ENCODE results near the gene MRGPRE. TPM values are rescaled to one million over a fixed set of nuclear protein-coding genes. Genes with fewer than 3 reads are reported as not detected.

MRGPRE gene
- total RNA-seq, 1 donor from 2014 or later = not detected

DNA sequence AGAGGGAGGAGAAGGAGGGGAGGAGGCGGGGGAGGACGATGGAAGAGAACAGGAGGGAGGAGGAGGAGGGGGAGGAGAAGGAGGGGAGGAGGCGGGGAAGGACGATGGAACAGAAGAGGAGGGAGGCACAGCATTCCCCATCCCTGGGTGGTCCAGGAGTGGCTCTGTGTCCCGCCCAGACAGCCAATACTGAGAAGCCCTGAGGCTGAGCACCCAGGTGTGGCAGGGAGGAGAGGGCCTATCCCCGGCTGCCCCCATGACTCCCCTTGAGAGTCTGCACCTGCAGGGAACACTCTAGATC lies 717 bp downstream of the MRGPRE start:
- H3K4me3 Mint-ChIP-seq (ENCODE audit: unreplicated experiment) = no peak overlapping the region
- no peaks in the 10 kb centered on the region for H3K36me3 Mint-ChIP-seq (ENCODE audit: unreplicated experiment)
- H3K27me3 Mint-ChIP-seq (ENCODE audit: unreplicated experiment) = peaks cover 31% of the 10 kb centered on the region
- no peaks in the 10 kb centered on the region for H3K4me1 Mint-ChIP-seq (ENCODE audit: unreplicated experiment)
- TF ChIP-seq, protein P1, sequence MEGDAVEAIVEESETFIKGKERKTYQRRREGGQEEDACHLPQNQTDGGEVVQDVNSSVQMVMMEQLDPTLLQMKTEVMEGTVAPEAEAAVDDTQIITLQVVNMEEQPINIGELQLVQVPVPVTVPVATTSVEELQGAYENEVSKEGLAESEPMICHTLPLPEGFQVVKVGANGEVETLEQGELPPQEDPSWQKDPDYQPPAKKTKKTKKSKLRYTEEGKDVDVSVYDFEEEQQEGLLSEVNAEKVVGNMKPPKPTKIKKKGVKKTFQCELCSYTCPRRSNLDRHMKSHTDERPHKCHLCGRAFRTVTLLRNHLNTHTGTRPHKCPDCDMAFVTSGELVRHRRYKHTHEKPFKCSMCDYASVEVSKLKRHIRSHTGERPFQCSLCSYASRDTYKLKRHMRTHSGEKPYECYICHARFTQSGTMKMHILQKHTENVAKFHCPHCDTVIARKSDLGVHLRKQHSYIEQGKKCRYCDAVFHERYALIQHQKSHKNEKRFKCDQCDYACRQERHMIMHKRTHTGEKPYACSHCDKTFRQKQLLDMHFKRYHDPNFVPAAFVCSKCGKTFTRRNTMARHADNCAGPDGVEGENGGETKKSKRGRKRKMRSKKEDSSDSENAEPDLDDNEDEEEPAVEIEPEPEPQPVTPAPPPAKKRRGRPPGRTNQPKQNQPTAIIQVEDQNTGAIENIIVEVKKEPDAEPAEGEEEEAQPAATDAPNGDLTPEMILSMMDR (IDR thresholded peaks at IDR 0.05) = no peak
- H3K27ac Mint-ChIP-seq (ENCODE audit: unreplicated experiment) = no peak overlapping the region
- DNase-seq (ENCODE audit: extremely low spot score, unreplicated experiment) = no peak
- no peaks in the 10 kb centered on the region for H3K9me3 Mint-ChIP-seq (ENCODE audit: unreplicated experiment)

DNA sequence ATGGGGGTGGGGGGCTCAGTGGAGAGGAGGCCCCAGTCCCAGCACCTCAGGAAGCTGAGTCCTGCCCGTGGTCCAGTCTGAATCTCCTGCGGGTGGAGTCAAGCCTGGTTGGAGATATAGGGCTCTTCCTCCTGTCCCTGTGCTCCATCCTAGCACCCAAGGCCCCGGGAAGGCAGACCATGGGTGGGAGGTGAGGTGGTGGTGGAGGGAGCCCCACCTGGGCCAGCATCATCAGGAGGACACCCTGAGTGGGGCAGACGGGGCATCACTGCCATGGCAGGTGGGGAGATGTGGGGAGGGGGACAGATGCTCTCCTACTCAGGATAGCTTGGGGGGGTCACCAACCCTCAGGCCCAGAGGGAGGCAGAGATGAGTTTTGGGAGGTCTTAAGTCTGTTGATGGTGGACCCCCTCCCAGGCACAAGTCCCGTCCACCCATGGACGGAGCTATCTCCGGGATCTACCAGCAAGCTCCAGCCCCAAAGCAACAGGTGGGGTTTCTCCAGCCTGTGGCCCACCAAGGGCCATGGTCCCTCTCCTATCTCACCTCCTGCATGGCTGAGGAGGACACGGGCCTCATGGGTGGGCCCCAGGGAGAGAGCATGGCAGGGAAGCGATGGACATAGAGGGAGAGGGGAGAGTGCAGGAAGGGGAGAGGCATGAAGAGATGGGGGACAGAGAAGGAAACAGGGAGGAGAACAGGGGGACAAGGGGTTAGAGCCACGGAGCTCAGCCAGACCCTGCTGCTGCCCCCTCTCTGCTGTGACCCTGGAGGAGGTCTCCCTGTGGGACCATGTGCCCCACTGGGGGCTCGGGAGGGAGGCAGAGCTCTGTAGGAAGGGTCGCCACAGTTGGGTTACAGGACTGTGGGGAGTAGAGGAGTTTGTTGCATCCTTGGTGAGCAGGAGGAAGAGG lies 1.3 kb downstream of the MRGPRE start:
- peaks cover 28% of the 10 kb centered on the region for H3K27me3 Mint-ChIP-seq (ENCODE audit: unreplicated experiment)
- H3K9me3 Mint-ChIP-seq (ENCODE audit: unreplicated experiment) = no peaks in the 10 kb centered on the region
- H3K36me3 Mint-ChIP-seq (ENCODE audit: unreplicated experiment) = no peaks in the 10 kb centered on the region
- DNase-seq (ENCODE audit: extremely low spot score, unreplicated experiment) = peak; percentile 63
- H3K4me1 Mint-ChIP-seq (ENCODE audit: unreplicated experiment) = no peaks in the 10 kb centered on the region
- H3K4me3 Mint-ChIP-seq (ENCODE audit: unreplicated experiment) = no peak overlapping the region
- TF ChIP-seq, protein P1 (IDR thresholded peaks at IDR 0.05) = no peak
- H3K27ac Mint-ChIP-seq (ENCODE audit: unreplicated experiment) = no peak overlapping the region

DNA sequence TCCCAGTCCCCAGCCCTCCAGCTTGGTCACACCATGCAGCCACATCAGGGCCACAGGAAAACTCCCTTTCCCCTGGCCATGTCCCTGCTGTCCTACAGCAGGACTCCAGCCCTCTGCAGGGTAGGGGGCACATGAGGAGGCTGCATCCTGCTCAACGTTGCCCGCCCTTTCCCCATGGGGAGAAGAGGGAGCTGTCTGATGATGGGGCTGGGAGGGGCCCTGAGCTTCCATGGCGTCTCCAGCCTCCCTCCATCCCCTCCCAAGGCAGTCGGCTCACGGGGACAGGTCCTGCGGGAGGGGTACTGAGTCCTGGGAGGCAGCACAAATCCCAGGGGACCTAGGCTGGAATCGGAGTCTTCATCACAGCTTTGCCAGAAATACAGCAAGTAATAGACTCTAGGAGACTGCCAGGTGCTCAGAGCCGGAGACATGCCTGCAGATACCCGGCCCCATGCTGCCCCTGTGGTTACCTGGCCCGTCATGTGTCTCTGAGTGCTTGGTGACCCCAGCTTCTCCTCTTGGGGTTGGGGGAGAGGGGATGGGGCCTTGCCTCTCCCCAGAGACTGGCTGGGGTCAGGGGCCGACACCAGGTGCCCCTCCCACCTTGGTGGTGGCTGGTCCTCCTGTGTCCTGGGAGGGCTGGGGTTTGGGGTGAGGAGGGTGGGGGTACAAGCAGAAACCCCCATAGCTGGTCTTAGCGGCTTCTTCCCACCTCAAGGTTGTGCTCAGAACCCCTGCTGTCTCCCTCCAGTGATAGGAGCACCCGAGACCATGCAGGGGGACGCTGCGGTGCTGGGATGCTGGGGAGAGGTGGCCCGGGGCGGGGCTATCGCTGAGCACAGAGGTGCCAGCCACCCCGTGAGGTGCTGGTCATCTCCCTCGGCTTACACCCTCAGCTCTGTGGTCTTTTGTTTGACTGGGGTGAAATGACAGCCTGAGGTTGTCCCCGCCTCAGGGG lies 2.3 kb downstream of the MRGPRE start:
- Mint-ChIP-seq H3K4me3 (ENCODE audit: unreplicated experiment) (no peak overlapping the region), H3K27me3 (ENCODE audit: unreplicated experiment) (peaks cover 18% of the 10 kb centered on the region), H3K36me3 (ENCODE audit: unreplicated experiment) (no peaks in the 10 kb centered on the region), H3K4me1 (ENCODE audit: unreplicated experiment) (no peaks in the 10 kb centered on the region), H3K27ac (ENCODE audit: unreplicated experiment) (no peak overlapping the region), H3K9me3 (ENCODE audit: unreplicated experiment) (no peaks in the 10 kb centered on the region)
- DNase-seq (ENCODE audit: extremely low spot score, unreplicated experiment) = peak; percentile 81
- TF ChIP-seq, protein P1 (IDR thresholded peaks at IDR 0.05) = no peak

DNA sequence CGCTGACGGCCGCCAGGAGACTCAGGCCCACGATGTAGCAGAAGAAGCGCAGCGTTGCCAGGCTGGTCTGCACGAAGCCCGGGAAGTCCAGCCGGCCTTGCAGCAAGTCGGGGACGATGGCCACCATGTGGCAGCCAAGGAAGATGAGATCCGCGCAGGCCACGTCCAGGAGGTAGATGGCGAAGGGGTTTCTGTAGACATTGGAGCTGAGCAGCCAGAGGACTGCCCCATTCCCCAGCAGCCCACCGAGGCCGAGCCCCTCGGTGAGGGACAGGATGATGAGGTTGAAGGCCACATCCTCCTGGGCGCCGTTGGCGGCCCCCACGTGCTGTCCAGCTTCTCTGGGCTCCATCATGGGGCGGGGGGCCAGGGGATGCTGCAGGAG lies 3.8 kb downstream of the MRGPRE start:
- H3K27ac Mint-ChIP-seq (ENCODE audit: unreplicated experiment) = no peak overlapping the region
- H3K27me3 Mint-ChIP-seq (ENCODE audit: unreplicated experiment) = peaks cover 20% of the 10 kb centered on the region
- TF ChIP-seq, protein P1 (IDR thresholded peaks at IDR 0.05) = no peak
- H3K9me3 Mint-ChIP-seq (ENCODE audit: unreplicated experiment) = no peaks in the 10 kb centered on the region
- no peaks in the 10 kb centered on the region for H3K36me3 Mint-ChIP-seq (ENCODE audit: unreplicated experiment)
- DNase-seq (ENCODE audit: extremely low spot score, unreplicated experiment) = peak; percentile 80
- H3K4me1 Mint-ChIP-seq (ENCODE audit: unreplicated experiment) = no peaks in the 10 kb centered on the region
- no peak overlapping the region for H3K4me3 Mint-ChIP-seq (ENCODE audit: unreplicated experiment)
